Panc1 (cell line): ENCODE measurements around the gene NKX2-4. TPM values are rescaled to one million over a fixed set of nuclear protein-coding genes. Genes with fewer than 3 reads are reported as not detected.

ENCODE experiments used
- ATAC-seq: fragments of 200-7000 bp; cut with Tn5 transposase; 2 replicates; pipeline ENCODE4 v1.9.1; 2020; ENCODE audit warnings: mild to moderate bottlenecking, moderate library complexity
- BruUV-seq: library from RNA; stranded (reverse); fragments of 400-500 nt; replicated peaks from 2 replicates; lab custom pipeline; 2021; lab: Mats Ljungman, UMichigan
- CTCF ChIA-PET: fragments of 300-600 bp; sonication (Branson Sonifier 250); formaldehyde crosslinking; loops from one replicate; lab custom pipeline; 2022; ENCODE audit warnings: antibody characterized with exemption; lab: Charles Lee
- POLR2A ChIA-PET: fragments of 300-600 bp; sonication (Branson Sonifier 250); formaldehyde crosslinking; loops from one replicate; lab custom pipeline; 2022; ENCODE audit warnings: antibody characterized with exemption; lab: Charles Lee
- DNase-seq: peaks from one replicate; pipeline ENCODE4 v3.0.0-alpha.2; 2010; ENCODE audit warnings: low read depth, low spot score
- H3K27ac ChIP-seq: 2 replicates; pipeline ENCODE4 v1.5.1; 2011; ENCODE audit warnings: mild to moderate bottlenecking, low read length, inconsistent platforms
- H3K27me3 ChIP-seq: fragments of 200-500 bp; sonication (Bioruptor generic); 2 replicates; pipeline ENCODE4 v1.6.0; 2014; ENCODE audit warnings: low read length, inconsistent platforms; ENCODE audit not compliant: control insufficient read depth, insufficient read depth
- H3K36me3 ChIP-seq: fragments of 200-500 bp; sonication (Bioruptor generic); 2 replicates; pipeline ENCODE4 v1.5.1; 2014; ENCODE audit warnings: inconsistent platforms, mild to moderate bottlenecking, low read length, moderate library complexity; ENCODE audit not compliant: control insufficient read depth, insufficient read depth
- H3K4me1 ChIP-seq: 2 replicates; pipeline ENCODE4 v1.5.1; 2011; ENCODE audit warnings: inconsistent platforms, mild to moderate bottlenecking, low read length, moderate library complexity; ENCODE audit not compliant: control insufficient read depth, insufficient read depth
- H3K4me3 ChIP-seq, 2 experiments: 2 replicates each; pipeline ENCODE4 v1.5.1; 2011 to 2012; ENCODE audit warnings: low read depth in 2 of 2, low read length in 2 of 2, mild to moderate bottlenecking in 2 of 2, inconsistent platforms in 1 of 2, moderate library complexity in 1 of 2
- H3K9me3 ChIP-seq: fragments of 200-500 bp; sonication (Bioruptor generic); 2 replicates; pipeline ENCODE4 v1.5.1; 2014; ENCODE audit warnings: low read depth, mild to moderate bottlenecking, inconsistent platforms, low read length, moderate library complexity; ENCODE audit not compliant: control insufficient read depth, insufficient read depth
- CTCF ChIP-seq: fragments of 450-650 bp; IDR thresholded peaks from 2 replicates; pipeline ENCODE4 v1.5.1; 2017; ENCODE audit warnings: mild to moderate bottlenecking
- POLR2AphosphoS5 ChIP-seq: IDR thresholded peaks from 2 replicates; pipeline ENCODE4 v1.6.1; 2012; ENCODE audit warnings: mild to moderate bottlenecking, low read depth, low read length, moderate library complexity
- SIN3A ChIP-seq: IDR thresholded peaks from 2 replicates; pipeline ENCODE4 v1.6.1; 2012; ENCODE audit warnings: low read depth, mild to moderate bottlenecking, low read length, moderate library complexity, borderline replicate concordance; ENCODE audit not compliant: insufficient read depth
- TCF7L2 ChIP-seq: IDR thresholded peaks from 2 replicates; pipeline ENCODE4 v1.6.1; 2011; ENCODE audit warnings: mild to moderate bottlenecking, low read depth, low read length, inconsistent platforms
- in situ Hi-C: cut with HindIII; loops from 2 replicates; pipeline ENCODE4 v1.10.0; 2016; ENCODE audit warnings: low sequenced_read_pairs, low pct_unique_long_range_greater_than_20kb
- intact Hi-C: fragments of 100-400 bp; cut with micrococcal nuclease; formaldehyde crosslinking; loops from one replicate; pipeline ENCODE4 v1.10.0; 2022; ENCODE audit not compliant: unreplicated experiment
- total RNA-seq: library from RNA; stranded (reverse); gene quantifications from one replicate; pipeline ENCODE4 v1.2.1, GENCODE V29; 2021; ENCODE audit not compliant: unreplicated experiment
- TF ChIP-seq, protein P1 (sequence below), 2 experiments: IDR thresholded peaks; 2 replicates each; pipeline ENCODE4 v1.6.1; 2011 to 2012; ENCODE audit warnings: low read depth in 2 of 2, control low read depth in 1 of 2, low read length in 1 of 2, mild to moderate bottlenecking in 1 of 2, moderate library complexity in 1 of 2; ENCODE audit not compliant: insufficient read depth in 1 of 2

NKX2-4 gene
- total RNA-seq, 1 experiment from 2014 or later: not detected

GRCh38 chr20:21358737-21359136, 38.6 kb downstream of the NKX2-4 start:
- Histone ChIP-seq H3K4me3 (no peak overlapping the region), H3K27me3 (no peaks in the 10 kb centered on the region), H3K36me3 (peaks cover 49% of the 10 kb centered on the region), H3K9me3 (no peaks in the 10 kb centered on the region), H3K4me1 (no peaks in the 10 kb centered on the region), H3K27ac (no peak overlapping the region)
- DNase-seq (no peak), ATAC-seq (no peak)
- TF ChIP-seq, protein P1, sequence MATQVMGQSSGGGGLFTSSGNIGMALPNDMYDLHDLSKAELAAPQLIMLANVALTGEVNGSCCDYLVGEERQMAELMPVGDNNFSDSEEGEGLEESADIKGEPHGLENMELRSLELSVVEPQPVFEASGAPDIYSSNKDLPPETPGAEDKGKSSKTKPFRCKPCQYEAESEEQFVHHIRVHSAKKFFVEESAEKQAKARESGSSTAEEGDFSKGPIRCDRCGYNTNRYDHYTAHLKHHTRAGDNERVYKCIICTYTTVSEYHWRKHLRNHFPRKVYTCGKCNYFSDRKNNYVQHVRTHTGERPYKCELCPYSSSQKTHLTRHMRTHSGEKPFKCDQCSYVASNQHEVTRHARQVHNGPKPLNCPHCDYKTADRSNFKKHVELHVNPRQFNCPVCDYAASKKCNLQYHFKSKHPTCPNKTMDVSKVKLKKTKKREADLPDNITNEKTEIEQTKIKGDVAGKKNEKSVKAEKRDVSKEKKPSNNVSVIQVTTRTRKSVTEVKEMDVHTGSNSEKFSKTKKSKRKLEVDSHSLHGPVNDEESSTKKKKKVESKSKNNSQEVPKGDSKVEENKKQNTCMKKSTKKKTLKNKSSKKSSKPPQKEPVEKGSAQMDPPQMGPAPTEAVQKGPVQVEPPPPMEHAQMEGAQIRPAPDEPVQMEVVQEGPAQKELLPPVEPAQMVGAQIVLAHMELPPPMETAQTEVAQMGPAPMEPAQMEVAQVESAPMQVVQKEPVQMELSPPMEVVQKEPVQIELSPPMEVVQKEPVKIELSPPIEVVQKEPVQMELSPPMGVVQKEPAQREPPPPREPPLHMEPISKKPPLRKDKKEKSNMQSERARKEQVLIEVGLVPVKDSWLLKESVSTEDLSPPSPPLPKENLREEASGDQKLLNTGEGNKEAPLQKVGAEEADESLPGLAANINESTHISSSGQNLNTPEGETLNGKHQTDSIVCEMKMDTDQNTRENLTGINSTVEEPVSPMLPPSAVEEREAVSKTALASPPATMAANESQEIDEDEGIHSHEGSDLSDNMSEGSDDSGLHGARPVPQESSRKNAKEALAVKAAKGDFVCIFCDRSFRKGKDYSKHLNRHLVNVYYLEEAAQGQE (IDR thresholded peaks at IDR 0.05; ENCODE audit: insufficient read depth in 1 of 2, low read depth in 2 of 2, low read length in 1 of 2): no peak
- TF ChIP-seq SIN3A: no peak
- TF ChIP-seq POLR2AphosphoS5: no peak
- no peak for TF ChIP-seq CTCF
- TF ChIP-seq TCF7L2: no peak
- BruUV-seq: no TSS peak
- in situ Hi-C loops (no loop called here), intact Hi-C loops (no loop called here)
- ChIA-PET CTCF (no interaction called here), POLR2A (no interaction called here)

DNA sequence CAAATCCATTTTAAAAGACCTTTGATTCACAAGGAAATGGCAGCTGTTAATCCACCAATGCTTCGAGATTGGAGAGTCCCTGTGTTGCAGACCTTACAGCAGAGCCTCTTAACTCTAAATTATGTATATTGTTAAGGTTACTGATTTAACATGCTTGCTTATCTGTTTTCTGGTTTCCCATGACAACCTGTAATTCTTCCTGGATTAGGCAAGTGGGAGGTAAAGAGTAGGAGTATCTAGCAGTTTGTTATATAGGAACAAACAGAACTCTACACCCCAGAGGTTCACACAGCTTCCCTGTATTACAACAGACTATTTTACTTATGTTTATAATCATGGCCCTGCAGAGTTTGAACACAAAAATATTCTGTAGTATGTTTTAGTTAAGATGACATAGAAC, 39.5 kb downstream of the NKX2-4 start:
- BruUV-seq: no TSS peak
- no peaks in the 10 kb centered on the region for H3K27me3 ChIP-seq
- H3K4me1 ChIP-seq: no peaks in the 10 kb centered on the region
- POLR2A ChIA-PET: no interaction called here
- no peak overlapping the region for H3K27ac ChIP-seq
- no peak; the same call in 1 of the 2 replicates for ATAC-seq
- CTCF ChIA-PET: no interaction called here
- in situ Hi-C loops: no loop called here
- peaks cover 44% of the 10 kb centered on the region for H3K36me3 ChIP-seq
- TF ChIP-seq, protein P1 (IDR thresholded peaks at IDR 0.05; ENCODE audit: insufficient read depth in 1 of 2, low read depth in 2 of 2, low read length in 1 of 2): no peak
- TF ChIP-seq CTCF (no peak), SIN3A (no peak), TCF7L2 (no peak), POLR2AphosphoS5 (no peak)
- no peak overlapping the region for H3K4me3 ChIP-seq
- intact Hi-C loops: no loop called here
- no peaks in the 10 kb centered on the region for H3K9me3 ChIP-seq
- DNase-seq: no peak
